HEK293T (cell line): ENCODE data around the gene UPF2.

Source experiments
- CTCF ChIA-PET: fragments of 350-600 bp; formaldehyde crosslinking; extraction: SDS; loops from one replicate; lab custom pipeline; 2021; ENCODE audit warnings: antibody characterized with exemption, inconsistent platforms; lab: Yijun Ruan, JAX
- POLR2A ChIA-PET: fragments of 350-600 bp; formaldehyde crosslinking; extraction: SDS; loops from one replicate; lab custom pipeline; 2020; ENCODE audit warnings: antibody characterized with exemption, inconsistent platforms; lab: Yijun Ruan, JAX
- DNase-seq: peaks from one replicate; pipeline ENCODE4 v3.0.0; 2012; ENCODE audit warnings: mixed read lengths; ENCODE audit errors: extremely low spot score
- ARNT ChIP-seq: fragments of 450-650 bp; IDR thresholded peaks from 2 replicates; pipeline ENCODE4 v1.6.1; 2017; ENCODE audit warnings: mild to moderate bottlenecking
- BHLHE40 ChIP-seq: fragments of 450-650 bp; IDR thresholded peaks from 2 replicates; pipeline ENCODE4 v1.6.1; 2016; ENCODE audit warnings: mild to moderate bottlenecking, moderate library complexity, borderline replicate concordance
- CTBP1 ChIP-seq: fragments of 450-650 bp; IDR thresholded peaks from 2 replicates; pipeline ENCODE4 v1.6.1; 2016; ENCODE audit warnings: borderline replicate concordance
- ELF4 ChIP-seq: fragments of 450-650 bp; IDR thresholded peaks from 2 replicates; pipeline ENCODE4 v1.6.1; 2017; ENCODE audit warnings: antibody characterized with exemption
- FOXA1 ChIP-seq: fragments of 450-650 bp; IDR thresholded peaks from 2 replicates; pipeline ENCODE4 v1.6.1; 2016; ENCODE audit warnings: mild to moderate bottlenecking
- FOXK2 ChIP-seq: fragments of 450-650 bp; IDR thresholded peaks from 2 replicates; pipeline ENCODE4 v1.6.1; 2016; ENCODE audit warnings: mild to moderate bottlenecking
- FOXM1 ChIP-seq: fragments of 450-650 bp; IDR thresholded peaks from 2 replicates; pipeline ENCODE4 v1.6.1; 2017; ENCODE audit warnings: mild to moderate bottlenecking, borderline replicate concordance
- HDGF ChIP-seq: fragments of 450-650 bp; IDR thresholded peaks from 2 replicates; pipeline ENCODE4 v1.6.1; 2017; ENCODE audit warnings: antibody characterized with exemption, borderline replicate concordance
- L3MBTL2 ChIP-seq: fragments of 450-650 bp; conservative IDR thresholded peaks from 2 replicates; pipeline ENCODE4 v1.6.1; 2016; ENCODE audit warnings: mild to moderate bottlenecking
- LEF1 ChIP-seq: fragments of 450-650 bp; IDR thresholded peaks from 2 replicates; pipeline ENCODE4 v1.6.1; 2017; ENCODE audit warnings: mild to moderate bottlenecking, borderline replicate concordance
- NFRKB ChIP-seq: fragments of 450-650 bp; IDR thresholded peaks from 2 replicates; pipeline ENCODE4 v1.6.1; 2016; ENCODE audit warnings: mild to moderate bottlenecking, moderate library complexity
- PKNOX1 ChIP-seq: fragments of 450-650 bp; IDR thresholded peaks from 2 replicates; pipeline ENCODE4 v1.6.1; 2016
- SP1 ChIP-seq: fragments of 450-650 bp; IDR thresholded peaks from 2 replicates; pipeline ENCODE4 v1.6.1; 2017
- SUZ12 ChIP-seq: fragments of 450-650 bp; IDR thresholded peaks from 2 replicates; pipeline ENCODE4 v1.6.1; 2016; ENCODE audit warnings: mild to moderate bottlenecking
- TARDBP ChIP-seq: fragments of 450-650 bp; IDR thresholded peaks from 2 replicates; pipeline ENCODE4 v1.6.1; 2016
- ZNF384 ChIP-seq: fragments of 450-650 bp; IDR thresholded peaks from 2 replicates; pipeline ENCODE4 v1.6.1; 2016

The UPF2 gene, protein sequence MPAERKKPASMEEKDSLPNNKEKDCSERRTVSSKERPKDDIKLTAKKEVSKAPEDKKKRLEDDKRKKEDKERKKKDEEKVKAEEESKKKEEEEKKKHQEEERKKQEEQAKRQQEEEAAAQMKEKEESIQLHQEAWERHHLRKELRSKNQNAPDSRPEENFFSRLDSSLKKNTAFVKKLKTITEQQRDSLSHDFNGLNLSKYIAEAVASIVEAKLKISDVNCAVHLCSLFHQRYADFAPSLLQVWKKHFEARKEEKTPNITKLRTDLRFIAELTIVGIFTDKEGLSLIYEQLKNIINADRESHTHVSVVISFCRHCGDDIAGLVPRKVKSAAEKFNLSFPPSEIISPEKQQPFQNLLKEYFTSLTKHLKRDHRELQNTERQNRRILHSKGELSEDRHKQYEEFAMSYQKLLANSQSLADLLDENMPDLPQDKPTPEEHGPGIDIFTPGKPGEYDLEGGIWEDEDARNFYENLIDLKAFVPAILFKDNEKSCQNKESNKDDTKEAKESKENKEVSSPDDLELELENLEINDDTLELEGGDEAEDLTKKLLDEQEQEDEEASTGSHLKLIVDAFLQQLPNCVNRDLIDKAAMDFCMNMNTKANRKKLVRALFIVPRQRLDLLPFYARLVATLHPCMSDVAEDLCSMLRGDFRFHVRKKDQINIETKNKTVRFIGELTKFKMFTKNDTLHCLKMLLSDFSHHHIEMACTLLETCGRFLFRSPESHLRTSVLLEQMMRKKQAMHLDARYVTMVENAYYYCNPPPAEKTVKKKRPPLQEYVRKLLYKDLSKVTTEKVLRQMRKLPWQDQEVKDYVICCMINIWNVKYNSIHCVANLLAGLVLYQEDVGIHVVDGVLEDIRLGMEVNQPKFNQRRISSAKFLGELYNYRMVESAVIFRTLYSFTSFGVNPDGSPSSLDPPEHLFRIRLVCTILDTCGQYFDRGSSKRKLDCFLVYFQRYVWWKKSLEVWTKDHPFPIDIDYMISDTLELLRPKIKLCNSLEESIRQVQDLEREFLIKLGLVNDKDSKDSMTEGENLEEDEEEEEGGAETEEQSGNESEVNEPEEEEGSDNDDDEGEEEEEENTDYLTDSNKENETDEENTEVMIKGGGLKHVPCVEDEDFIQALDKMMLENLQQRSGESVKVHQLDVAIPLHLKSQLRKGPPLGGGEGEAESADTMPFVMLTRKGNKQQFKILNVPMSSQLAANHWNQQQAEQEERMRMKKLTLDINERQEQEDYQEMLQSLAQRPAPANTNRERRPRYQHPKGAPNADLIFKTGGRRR

GRCh38 chr10:12042797-12043651, at the start of gene UPF2:
Gene UPF2 (minus strand): TSS chr10:12042809. CDS start chr10:12035423, 7,386 bp downstream.
- no peak for TF ChIP-seq BHLHE40
- TF ChIP-seq ARNT: no peak
- no peak for TF ChIP-seq FOXM1
- peak; percentile 92 for TF ChIP-seq L3MBTL2
- peak; percentile 77 for TF ChIP-seq ELF4
- TF ChIP-seq SUZ12: no peak
- TF ChIP-seq HDGF: no peak
- TF ChIP-seq ZNF384: no peak
- no peak; the same call in 1 of the 2 replicates for TF ChIP-seq SP1
- peak; percentile 96 for TF ChIP-seq PKNOX1
- no peak for TF ChIP-seq FOXK2
- TF ChIP-seq NFRKB: no peak
- ChIA-PET CTCF (interaction anchor here (1.1 kb wide), 1 partner anchor 57 kb away, joined by 3 read pairs; no protein-coding TSS in a partner anchor), POLR2A (interaction anchor here (0.6 to 3.0 kb wide), 16 partner anchors 9 to 285 kb away, joined by 3 to 22 read pairs (median 4); partner anchors contain the start of gene DHTKD1)
- peak; percentile 98 for DNase-seq

GRCh38 chr10:12091421-12091820, 48.8 kb upstream of the UPF2 start:
- CTCF ChIA-PET: interaction anchor here (0.6 kb wide), 1 partner anchor 862 kb away, joined by 3 read pairs; no protein-coding TSS in a partner anchor
- DNase-seq: no peak
- TF ChIP-seq TARDBP (no peak), ARNT (no peak), FOXA1 (no peak), L3MBTL2 (no peak), NFRKB (no peak), PKNOX1 (no peak), HDGF (no peak), SUZ12 (no peak)
- POLR2A ChIA-PET: no interaction called here

DNA sequence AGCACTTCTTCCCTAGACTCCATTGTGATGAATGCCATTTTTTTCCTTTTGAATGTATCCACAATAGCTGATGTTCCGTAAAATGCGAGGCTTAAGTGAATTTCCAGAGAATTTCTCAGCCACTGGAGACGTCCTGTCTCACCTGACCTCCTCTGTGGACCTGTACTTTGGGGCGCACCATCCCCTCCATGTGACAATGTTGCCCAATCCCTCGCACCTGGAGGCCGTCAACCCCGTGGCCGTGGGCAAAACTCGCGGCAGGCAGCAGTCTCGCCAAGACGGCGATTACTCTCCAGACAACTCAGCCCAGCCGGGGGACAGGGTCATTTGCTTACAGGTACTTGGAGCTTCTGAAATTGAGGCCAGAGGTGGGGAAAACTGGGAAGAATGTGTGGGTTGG, 46.3 kb upstream of the UPF2 start:
- no peak for DNase-seq
- POLR2A ChIA-PET: no interaction called here
- CTCF ChIA-PET: no interaction called here
- TF ChIP-seq HDGF (no peak), L3MBTL2 (no peak), NFRKB (no peak), FOXK2 (no peak), PKNOX1 (no peak), TARDBP (no peak), BHLHE40 (no peak), ELF4 (no peak), FOXM1 (no peak), SP1 (no peak), ZNF384 (no peak), LEF1 (no peak), CTBP1 (no peak), FOXA1 (no peak), ARNT (no peak), SUZ12 (no peak)

GRCh38 chr10:12081879-12082557, 39.4 kb upstream of the UPF2 start:
- CTCF ChIA-PET: no interaction called here
- TF ChIP-seq TARDBP: no peak
- no peak for TF ChIP-seq NFRKB
- no peak for TF ChIP-seq ARNT
- POLR2A ChIA-PET: no interaction called here
- no peak for DNase-seq

DNA sequence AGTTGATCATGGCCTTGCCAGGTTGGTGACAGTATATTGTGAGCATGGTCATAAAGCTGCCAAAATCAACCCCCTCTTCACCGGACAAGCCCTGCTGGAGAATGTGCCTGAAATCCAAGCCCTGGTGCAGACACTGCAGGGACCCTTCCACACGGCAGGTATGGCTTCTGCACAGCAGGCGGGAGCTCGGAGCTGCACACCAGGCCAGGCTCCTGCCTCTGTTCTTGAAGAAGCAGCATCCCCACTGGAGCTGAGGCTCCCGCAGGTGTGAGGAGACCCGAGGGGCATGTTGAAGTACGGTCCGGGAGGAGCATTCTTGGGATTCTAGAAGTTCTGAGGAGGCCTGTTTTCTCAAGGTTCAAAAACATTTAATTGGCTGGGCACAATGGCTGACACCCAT, 38.9 kb upstream of the UPF2 start:
- TF ChIP-seq FOXM1: no peak
- TF ChIP-seq L3MBTL2: no peak
- TF ChIP-seq ZNF384: no peak
- no peak for TF ChIP-seq LEF1
- no peak for TF ChIP-seq SP1
- no peak for TF ChIP-seq PKNOX1
- no peak for TF ChIP-seq BHLHE40
- CTCF ChIA-PET: no interaction called here
- DNase-seq: no peak
- POLR2A ChIA-PET: no interaction called here
